Smooth muscle cell (in vitro differentiated cells): ENCODE measurements around the gene TEDDM1. TPM values are rescaled to one million over a fixed set of nuclear protein-coding genes. Genes with fewer than 3 reads are reported as not detected.

Experiments used
- DNase-seq: peaks from one replicate; lab custom pipeline; 2025; ENCODE audit not compliant: unreplicated experiment; lab: John Stamatoyannopoulos, UW
- H2AFZ ChIP-seq: fragments of 200-600 bp; sonication (generic); 2 replicates; pipeline ENCODE4 v1.6.0; 2016; ENCODE audit warnings: antibody characterized with exemption, low read depth, mild to moderate bottlenecking
- H3F3A ChIP-seq: fragments of 200-600 bp; sonication (generic); 2 replicates; pipeline ENCODE4 v1.6.0; 2017; ENCODE audit warnings: antibody characterized with exemption, low read depth
- H3K27ac ChIP-seq: fragments of 200-600 bp; sonication (generic); 2 replicates; pipeline ENCODE4 v1.5.1; 2016; ENCODE audit warnings: low read depth, mild to moderate bottlenecking
- H3K27me3 ChIP-seq: fragments of 200-600 bp; sonication (generic); 2 replicates; pipeline ENCODE4 v1.6.1; 2016; ENCODE audit warnings: low read depth, mild to moderate bottlenecking
- H3K36me3 ChIP-seq: fragments of 200-600 bp; sonication (generic); 2 replicates; pipeline ENCODE4 v1.5.1; 2016; ENCODE audit warnings: low read depth
- H3K4me1 ChIP-seq: fragments of 200-600 bp; sonication (generic); 2 replicates; pipeline ENCODE4 v1.5.1; 2016; ENCODE audit warnings: low read depth
- H3K4me2 ChIP-seq: fragments of 200-600 bp; sonication (generic); 2 replicates; pipeline ENCODE4 v1.6.0; 2016; ENCODE audit warnings: mild to moderate bottlenecking
- H3K4me3 ChIP-seq: fragments of 200-600 bp; sonication (generic); 2 replicates; pipeline ENCODE4 v1.5.1; 2016; ENCODE audit warnings: mild to moderate bottlenecking
- H3K79me2 ChIP-seq: fragments of 200-600 bp; sonication (generic); 2 replicates; pipeline ENCODE4 v1.6.0; 2016; ENCODE audit warnings: low read depth, mild to moderate bottlenecking
- H3K9ac ChIP-seq: fragments of 200-600 bp; sonication (generic); 2 replicates; pipeline ENCODE4 v1.6.0; 2016; ENCODE audit warnings: low read depth
- H3K9me3 ChIP-seq: fragments of 200-600 bp; sonication (generic); replicated peaks from 2 replicates; pipeline ENCODE4 v1.5.1; 2016; ENCODE audit warnings: low read depth
- H4K20me1 ChIP-seq: fragments of 200-600 bp; sonication (generic); 2 replicates; pipeline ENCODE4 v1.6.0; 2016; ENCODE audit warnings: low read depth
- WGBS: methylation state at CpG from one replicate; pipeline ENCODE4 v1.1.7; 2016; ENCODE audit warnings: low lambda C conversion rate; 5-methylcytosine and 5-hydroxymethylcytosine counted together
- polyA plus RNA-seq: library from polyadenylated mRNA; unstranded; fragments of >200 nt; fragmentation: Nextera tagmentation; extraction: Ambion mirVana; gene quantifications from 2 replicates; pipeline ENCODE4 v1.2.1, GENCODE V29; 2016
- total RNA-seq: library from RNA; depleted of rRNA; stranded (reverse); fragments of >200 nt; gene quantifications from 2 replicates; pipeline ENCODE4 v1.2.3, GENCODE V29; 2014
- TF ChIP-seq, protein P1 (sequence below): fragments of 200-600 bp; sonication (generic); IDR thresholded peaks from 2 replicates; pipeline ENCODE4 v1.5.1; 2017; ENCODE audit warnings: borderline replicate concordance, mild to moderate bottlenecking, antibody characterized with exemption; ENCODE audit not compliant: insufficient read depth, poor library complexity, severe bottlenecking

TEDDM1 gene
- total and polyA plus RNA-seq, 2 experiments from 2014 or later, result not detected

GRCh38 chr1:182386980-182387379, 13.5 kb downstream of the TEDDM1 start:
- WGBS, result 100% methylated on average over 5 of the region's 5 CpGs
- Histone ChIP-seq H3K4me1 (peaks cover 22% of the 10 kb centered on the region), H3K79me2 (peaks cover 34% of the 10 kb centered on the region), H3K4me2 (no peak overlapping the region), H3K4me3 (no peak overlapping the region), H3K9me3 (no peaks in the 10 kb centered on the region), H4K20me1 (peaks cover 78% of the 10 kb centered on the region), H3K36me3 (peaks cover 19% of the 10 kb centered on the region), H3F3A (peaks cover 3% of the 10 kb centered on the region), H3K27ac (no peak overlapping the region), H3K9ac (no peak overlapping the region), H2AFZ (no peak overlapping the region), H3K27me3 (no peaks in the 10 kb centered on the region)
- DNase-seq, result no peak
- TF ChIP-seq, protein P1, sequence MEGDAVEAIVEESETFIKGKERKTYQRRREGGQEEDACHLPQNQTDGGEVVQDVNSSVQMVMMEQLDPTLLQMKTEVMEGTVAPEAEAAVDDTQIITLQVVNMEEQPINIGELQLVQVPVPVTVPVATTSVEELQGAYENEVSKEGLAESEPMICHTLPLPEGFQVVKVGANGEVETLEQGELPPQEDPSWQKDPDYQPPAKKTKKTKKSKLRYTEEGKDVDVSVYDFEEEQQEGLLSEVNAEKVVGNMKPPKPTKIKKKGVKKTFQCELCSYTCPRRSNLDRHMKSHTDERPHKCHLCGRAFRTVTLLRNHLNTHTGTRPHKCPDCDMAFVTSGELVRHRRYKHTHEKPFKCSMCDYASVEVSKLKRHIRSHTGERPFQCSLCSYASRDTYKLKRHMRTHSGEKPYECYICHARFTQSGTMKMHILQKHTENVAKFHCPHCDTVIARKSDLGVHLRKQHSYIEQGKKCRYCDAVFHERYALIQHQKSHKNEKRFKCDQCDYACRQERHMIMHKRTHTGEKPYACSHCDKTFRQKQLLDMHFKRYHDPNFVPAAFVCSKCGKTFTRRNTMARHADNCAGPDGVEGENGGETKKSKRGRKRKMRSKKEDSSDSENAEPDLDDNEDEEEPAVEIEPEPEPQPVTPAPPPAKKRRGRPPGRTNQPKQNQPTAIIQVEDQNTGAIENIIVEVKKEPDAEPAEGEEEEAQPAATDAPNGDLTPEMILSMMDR, result no peak

- 94% methylated on average over 8 of the region's 8 CpGs for WGBS
- Histone ChIP-seq H3K9me3 (no peaks in the 10 kb centered on the region), H3F3A (peaks cover 3% of the 10 kb centered on the region), H4K20me1 (peaks cover 78% of the 10 kb centered on the region), H3K36me3 (peaks cover 19% of the 10 kb centered on the region), H3K9ac (no peak overlapping the region), H3K27ac (no peak overlapping the region), H3K4me1 (peaks cover 22% of the 10 kb centered on the region), H2AFZ (no peak overlapping the region), H3K79me2 (peaks cover 31% of the 10 kb centered on the region), H3K4me3 (no peak overlapping the region), H3K27me3 (no peaks in the 10 kb centered on the region), H3K4me2 (no peak overlapping the region)
- DNase-seq, result no peak
- TF ChIP-seq, protein P1, result no peak
Observed at GRCh38 chr1:182385885-182386853, 14.3 kb downstream of the TEDDM1 start.

DNA sequence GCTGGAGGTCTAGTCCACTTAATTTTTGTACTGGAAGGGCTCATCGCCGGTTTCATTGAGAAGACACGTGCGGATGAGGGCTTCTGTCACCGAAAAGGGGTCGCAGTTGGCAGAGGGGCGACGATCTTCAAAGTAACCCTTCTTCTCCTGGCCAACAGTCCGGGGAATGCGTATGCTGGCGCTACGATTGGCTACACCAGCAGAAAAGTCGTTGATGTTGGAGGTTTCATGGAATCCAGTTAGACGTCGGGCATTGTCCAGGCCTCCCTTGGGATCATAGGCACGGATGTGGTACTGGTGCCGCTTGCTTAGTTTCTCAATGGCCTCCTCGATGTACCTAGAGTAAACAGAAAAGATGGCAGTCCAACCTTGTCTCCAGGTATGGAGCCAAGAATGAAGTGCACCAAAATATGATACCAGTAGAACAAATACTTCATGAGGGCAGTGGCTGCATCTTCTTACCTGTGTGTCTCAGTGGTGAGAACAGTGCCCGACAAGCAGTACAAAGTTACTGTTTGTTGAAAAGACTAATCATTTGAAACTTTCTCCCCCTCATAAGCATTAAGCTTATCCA, 16.0 kb downstream of the TEDDM1 start:
- TF ChIP-seq, protein P1, result no peak
- Histone ChIP-seq H3K27ac (no peak overlapping the region), H3K27me3 (no peaks in the 10 kb centered on the region), H3K79me2 (peaks cover 14% of the 10 kb centered on the region), H3F3A (peaks cover 3% of the 10 kb centered on the region), H3K4me3 (no peak overlapping the region), H4K20me1 (peaks cover 61% of the 10 kb centered on the region), H2AFZ (no peak overlapping the region), H3K4me1 (peaks cover 18% of the 10 kb centered on the region), H3K9me3 (no peaks in the 10 kb centered on the region), H3K4me2 (no peak overlapping the region), H3K9ac (no peak overlapping the region), H3K36me3 (peaks cover 19% of the 10 kb centered on the region)
- no peak for DNase-seq
- over 99% methylated on average over 19 of the region's 19 CpGs for WGBS
